ENCODE data around the gene FANCC.
"Not testable (repeated sequence)": the region's sequence is repeated elsewhere in the genome, so short reads cannot be mapped to it uniquely, and the experiment has no call there.

DNA sequence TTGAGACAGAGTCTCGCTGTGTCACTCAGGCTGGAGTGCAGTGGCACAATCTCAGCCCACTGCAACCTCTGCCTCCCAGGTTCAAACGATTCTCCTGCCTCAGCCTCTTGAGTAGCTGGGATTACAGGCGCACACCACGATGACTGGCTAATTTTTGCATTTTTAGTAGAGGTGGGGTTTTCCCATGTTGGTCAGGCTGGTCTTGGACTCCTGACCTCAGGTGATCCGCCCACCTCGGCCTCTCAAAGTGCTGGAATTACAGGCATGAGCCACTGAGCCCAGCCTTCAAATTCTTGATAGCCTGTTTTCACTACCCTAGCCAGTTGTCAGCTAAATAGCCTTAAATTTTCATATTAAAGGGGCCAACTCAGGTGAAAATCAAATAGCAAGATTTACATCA, 11.6 kb upstream of the FANCC start:
- TF ChIP-seq RFX5 (IDR thresholded peaks at IDR 0.05; ENCODE audit: borderline replicate concordance, low read depth, low read length); POLR2AphosphoS5 (IDR thresholded peaks at IDR 0.05; ENCODE audit: low read depth, low read length); CTCF (IDR thresholded peaks at IDR 0.05; ENCODE audit: control extremely low read depth in 1 of 3, insufficient read depth in 1 of 3, low read depth in 1 of 3, low read length in 3 of 3); SRF (IDR thresholded peaks at IDR 0.05; ENCODE audit: low read depth, low read length): not testable (repeated sequence)
